ENCODE data around the gene SFXN3. TPM values are rescaled to one million over a fixed set of nuclear protein-coding genes. Genes with fewer than 3 reads are reported as not detected.
A peak's percentile ranks its signal among the peaks of the same experiment; 100 is the strongest.

Gene SFXN3
- total and polyA plus RNA-seq, 2 of the 13 experiments (the other 11 are each of a cell fraction or from before 2014, with no cell fraction given), result 16.8 to 71.5 TPM

DNA sequence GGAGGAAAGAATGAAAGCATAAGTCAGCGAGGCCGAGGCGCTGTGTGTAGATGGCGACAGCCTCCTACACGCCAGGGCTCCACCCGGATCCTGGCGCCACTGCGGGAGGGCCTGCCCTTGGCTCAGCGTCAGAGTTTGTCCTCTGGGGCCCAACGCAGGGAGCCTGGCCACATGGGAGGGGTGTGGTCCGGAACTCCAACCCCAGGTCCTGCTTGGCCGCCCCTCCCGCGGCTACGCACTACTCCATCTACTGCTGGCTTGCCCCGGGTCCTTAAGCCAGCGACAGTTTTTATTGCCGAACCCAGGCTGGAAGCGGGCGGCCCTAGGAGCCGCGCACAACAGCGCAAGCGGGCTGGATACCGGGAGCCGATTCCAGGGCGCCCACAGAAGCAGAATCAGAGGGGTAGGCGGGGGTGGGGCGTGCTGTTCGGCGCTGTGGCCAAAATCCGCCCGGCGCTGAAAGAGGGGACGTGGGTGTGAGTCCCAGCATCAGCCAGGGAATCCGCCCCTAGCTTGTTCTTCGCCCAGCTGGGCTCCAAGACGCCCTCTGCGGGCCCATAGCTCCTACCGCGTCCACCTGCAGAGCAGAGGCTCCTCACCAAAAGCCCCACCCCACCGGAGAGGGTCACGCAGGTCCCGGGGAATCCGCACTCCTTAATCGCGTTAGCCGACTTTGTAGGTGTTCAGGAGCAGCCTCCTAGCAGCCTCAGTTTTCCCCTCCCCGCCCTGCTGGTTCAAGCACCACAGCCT is 35.3 kb downstream of the SFXN3 start (continued):
- TF ChIP-seq, protein P1, sequence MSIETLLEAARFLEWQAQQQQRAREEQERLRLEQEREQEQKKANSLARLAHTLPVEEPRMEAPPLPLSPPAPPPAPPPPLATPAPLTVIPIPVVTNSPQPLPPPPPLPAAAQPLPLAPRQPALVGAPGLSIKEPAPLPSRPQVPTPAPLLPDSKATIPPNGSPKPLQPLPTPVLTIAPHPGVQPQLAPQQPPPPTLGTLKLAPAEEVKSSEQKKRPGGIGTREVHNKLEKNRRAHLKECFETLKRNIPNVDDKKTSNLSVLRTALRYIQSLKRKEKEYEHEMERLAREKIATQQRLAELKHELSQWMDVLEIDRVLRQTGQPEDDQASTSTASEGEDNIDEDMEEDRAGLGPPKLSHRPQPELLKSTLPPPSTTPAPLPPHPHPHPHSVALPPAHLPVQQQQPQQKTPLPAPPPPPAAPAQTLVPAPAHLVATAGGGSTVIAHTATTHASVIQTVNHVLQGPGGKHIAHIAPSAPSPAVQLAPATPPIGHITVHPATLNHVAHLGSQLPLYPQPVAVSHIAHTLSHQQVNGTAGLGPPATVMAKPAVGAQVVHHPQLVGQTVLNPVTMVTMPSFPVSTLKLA (IDR thresholded peaks at IDR 0.05), result peak; percentile 49; the same call in 1 of the 2 replicates
- TF ChIP-seq ADNP (CRISPR knock-in tag; IDR thresholded peaks at IDR 0.05), result no peak
- TF ChIP-seq ZSCAN29 (CRISPR knock-in tag; conservative IDR thresholded peaks at IDR 0.05), result peak; percentile 90
- TF ChIP-seq NR2F1 (CRISPR knock-in tag; IDR thresholded peaks at IDR 0.05), result no peak
- TF ChIP-seq, protein P2, sequence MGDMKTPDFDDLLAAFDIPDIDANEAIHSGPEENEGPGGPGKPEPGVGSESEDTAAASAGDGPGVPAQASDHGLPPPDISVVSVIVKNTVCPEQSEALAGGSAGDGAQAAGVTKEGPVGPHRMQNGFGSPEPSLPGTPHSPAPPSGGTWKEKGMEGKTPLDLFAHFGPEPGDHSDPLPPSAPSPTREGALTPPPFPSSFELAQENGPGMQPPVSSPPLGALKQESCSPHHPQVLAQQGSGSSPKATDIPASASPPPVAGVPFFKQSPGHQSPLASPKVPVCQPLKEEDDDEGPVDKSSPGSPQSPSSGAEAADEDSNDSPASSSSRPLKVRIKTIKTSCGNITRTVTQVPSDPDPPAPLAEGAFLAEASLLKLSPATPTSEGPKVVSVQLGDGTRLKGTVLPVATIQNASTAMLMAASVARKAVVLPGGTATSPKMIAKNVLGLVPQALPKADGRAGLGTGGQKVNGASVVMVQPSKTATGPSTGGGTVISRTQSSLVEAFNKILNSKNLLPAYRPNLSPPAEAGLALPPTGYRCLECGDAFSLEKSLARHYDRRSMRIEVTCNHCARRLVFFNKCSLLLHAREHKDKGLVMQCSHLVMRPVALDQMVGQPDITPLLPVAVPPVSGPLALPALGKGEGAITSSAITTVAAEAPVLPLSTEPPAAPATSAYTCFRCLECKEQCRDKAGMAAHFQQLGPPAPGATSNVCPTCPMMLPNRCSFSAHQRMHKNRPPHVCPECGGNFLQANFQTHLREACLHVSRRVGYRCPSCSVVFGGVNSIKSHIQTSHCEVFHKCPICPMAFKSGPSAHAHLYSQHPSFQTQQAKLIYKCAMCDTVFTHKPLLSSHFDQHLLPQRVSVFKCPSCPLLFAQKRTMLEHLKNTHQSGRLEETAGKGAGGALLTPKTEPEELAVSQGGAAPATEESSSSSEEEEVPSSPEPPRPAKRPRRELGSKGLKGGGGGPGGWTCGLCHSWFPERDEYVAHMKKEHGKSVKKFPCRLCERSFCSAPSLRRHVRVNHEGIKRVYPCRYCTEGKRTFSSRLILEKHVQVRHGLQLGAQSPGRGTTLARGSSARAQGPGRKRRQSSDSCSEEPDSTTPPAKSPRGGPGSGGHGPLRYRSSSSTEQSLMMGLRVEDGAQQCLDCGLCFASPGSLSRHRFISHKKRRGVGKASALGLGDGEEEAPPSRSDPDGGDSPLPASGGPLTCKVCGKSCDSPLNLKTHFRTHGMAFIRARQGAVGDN (CRISPR knock-in tag; IDR thresholded peaks at IDR 0.05), result peak; percentile 97
- TF ChIP-seq, protein P3, sequence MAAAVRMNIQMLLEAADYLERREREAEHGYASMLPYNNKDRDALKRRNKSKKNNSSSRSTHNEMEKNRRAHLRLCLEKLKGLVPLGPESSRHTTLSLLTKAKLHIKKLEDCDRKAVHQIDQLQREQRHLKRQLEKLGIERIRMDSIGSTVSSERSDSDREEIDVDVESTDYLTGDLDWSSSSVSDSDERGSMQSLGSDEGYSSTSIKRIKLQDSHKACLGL (CRISPR knock-in tag; IDR thresholded peaks at IDR 0.05), result peak; percentile 65; the same call in 1 of the 2 replicates
- no peak for TF ChIP-seq ZNF75D (CRISPR knock-in tag; IDR thresholded peaks at IDR 0.05; ENCODE audit: borderline replicate concordance)
- no peak for TF ChIP-seq CEBPB (IDR thresholded peaks at IDR 0.05; ENCODE audit: borderline replicate concordance, low read depth, low read length)
- peak; percentile 36; the same call in 1 of the 2 replicates for TF ChIP-seq NCOR1 (IDR thresholded peaks at IDR 0.05; ENCODE audit: borderline replicate concordance, low read length)
- TF ChIP-seq ZNF547 (CRISPR knock-in tag; IDR thresholded peaks at IDR 0.05), result peak; percentile 41; the same call in 1 of the 2 replicates
- no peak for TF ChIP-seq ZSCAN22 (CRISPR knock-in tag; IDR thresholded peaks at IDR 0.05)
- TF ChIP-seq, protein P4, sequence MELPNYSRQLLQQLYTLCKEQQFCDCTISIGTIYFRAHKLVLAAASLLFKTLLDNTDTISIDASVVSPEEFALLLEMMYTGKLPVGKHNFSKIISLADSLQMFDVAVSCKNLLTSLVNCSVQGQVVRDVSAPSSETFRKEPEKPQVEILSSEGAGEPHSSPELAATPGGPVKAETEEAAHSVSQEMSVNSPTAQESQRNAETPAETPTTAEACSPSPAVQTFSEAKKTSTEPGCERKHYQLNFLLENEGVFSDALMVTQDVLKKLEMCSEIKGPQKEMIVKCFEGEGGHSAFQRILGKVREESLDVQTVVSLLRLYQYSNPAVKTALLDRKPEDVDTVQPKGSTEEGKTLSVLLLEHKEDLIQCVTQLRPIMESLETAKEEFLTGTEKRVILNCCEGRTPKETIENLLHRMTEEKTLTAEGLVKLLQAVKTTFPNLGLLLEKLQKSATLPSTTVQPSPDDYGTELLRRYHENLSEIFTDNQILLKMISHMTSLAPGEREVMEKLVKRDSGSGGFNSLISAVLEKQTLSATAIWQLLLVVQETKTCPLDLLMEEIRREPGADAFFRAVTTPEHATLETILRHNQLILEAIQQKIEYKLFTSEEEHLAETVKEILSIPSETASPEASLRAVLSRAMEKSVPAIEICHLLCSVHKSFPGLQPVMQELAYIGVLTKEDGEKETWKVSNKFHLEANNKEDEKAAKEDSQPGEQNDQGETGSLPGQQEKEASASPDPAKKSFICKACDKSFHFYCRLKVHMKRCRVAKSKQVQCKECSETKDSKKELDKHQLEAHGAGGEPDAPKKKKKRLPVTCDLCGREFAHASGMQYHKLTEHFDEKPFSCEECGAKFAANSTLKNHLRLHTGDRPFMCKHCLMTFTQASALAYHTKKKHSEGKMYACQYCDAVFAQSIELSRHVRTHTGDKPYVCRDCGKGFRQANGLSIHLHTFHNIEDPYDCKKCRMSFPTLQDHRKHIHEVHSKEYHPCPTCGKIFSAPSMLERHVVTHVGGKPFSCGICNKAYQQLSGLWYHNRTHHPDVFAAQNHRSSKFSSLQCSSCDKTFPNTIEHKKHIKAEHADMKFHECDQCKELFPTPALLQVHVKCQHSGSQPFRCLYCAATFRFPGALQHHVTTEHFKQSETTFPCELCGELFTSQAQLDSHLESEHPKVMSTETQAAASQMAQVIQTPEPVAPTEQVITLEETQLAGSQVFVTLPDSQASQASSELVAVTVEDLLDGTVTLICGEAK (IDR thresholded peaks at IDR 0.05), result no peak
- TF ChIP-seq, protein P4 (CRISPR knock-in tag; IDR thresholded peaks at IDR 0.05), result 0 out of 2 replicates have a peak, but pooled peaks have one; percentile 19
